ENCODE data around the gene ROR2.

The ROR2 gene

GRCh38 chr9:91578911-91579310 lies 371.1 kb downstream of the ROR2 start:
- TF ChIP-seq OSR1 (CRISPR knock-in tag; IDR thresholded peaks at IDR 0.05) (no peak), TOX (CRISPR knock-in tag; IDR thresholded peaks at IDR 0.05; ENCODE audit: borderline replicate concordance) (no peak), ZFP30 (CRISPR knock-in tag; IDR thresholded peaks at IDR 0.05) (no peak), ARNTL (CRISPR knock-in tag; IDR thresholded peaks at IDR 0.05; ENCODE audit: borderline replicate concordance, low read depth) (no peak), ZNF8 (CRISPR knock-in tag; IDR thresholded peaks at IDR 0.05) (no peak), POU6F1 (CRISPR knock-in tag; IDR thresholded peaks at IDR 0.05; ENCODE audit: borderline replicate concordance, low read depth) (no peak), ZFP3 (CRISPR knock-in tag; IDR thresholded peaks at IDR 0.05) (no peak), PPARA (CRISPR knock-in tag; IDR thresholded peaks at IDR 0.05; ENCODE audit: borderline replicate concordance) (no peak), ZNF565 (CRISPR knock-in tag; conservative IDR thresholded peaks at IDR 0.05; ENCODE audit: low read depth) (no peak), TSHZ2 (CRISPR knock-in tag; IDR thresholded peaks at IDR 0.05) (no peak)
- ATAC-seq: no peak

GRCh38 chr9:91577633-91578061 lies 372.4 kb downstream of the ROR2 start:
- TF ChIP-seq GLIS3 (CRISPR knock-in tag; IDR thresholded peaks at IDR 0.05) (no peak), TOX (CRISPR knock-in tag; IDR thresholded peaks at IDR 0.05; ENCODE audit: borderline replicate concordance) (no peak), CSDC2 (CRISPR knock-in tag; IDR thresholded peaks at IDR 0.05) (no peak)
- no peak for ATAC-seq

- no peak for ATAC-seq
- TF ChIP-seq ZNF8 (CRISPR knock-in tag; IDR thresholded peaks at IDR 0.05): no peak
- TF ChIP-seq CREB5 (CRISPR knock-in tag; IDR thresholded peaks at IDR 0.05; ENCODE audit: low read depth): no peak
Measured at GRCh38 chr9:91572811-91573210, 377.2 kb downstream of the ROR2 start.

- TF ChIP-seq PPARA (CRISPR knock-in tag; IDR thresholded peaks at IDR 0.05; ENCODE audit: borderline replicate concordance) (no peak), RARB (CRISPR knock-in tag; IDR thresholded peaks at IDR 0.05) (no peak), ZFP3 (CRISPR knock-in tag; IDR thresholded peaks at IDR 0.05) (no peak), GLIS3 (CRISPR knock-in tag; IDR thresholded peaks at IDR 0.05) (no peak), ARNTL (CRISPR knock-in tag; IDR thresholded peaks at IDR 0.05; ENCODE audit: borderline replicate concordance, low read depth) (no peak), BACH2 (CRISPR knock-in tag; IDR thresholded peaks at IDR 0.05; ENCODE audit: borderline replicate concordance) (no peak), ZC3H10 (CRISPR knock-in tag; IDR thresholded peaks at IDR 0.05) (no peak), ZNF8 (CRISPR knock-in tag; IDR thresholded peaks at IDR 0.05) (no peak), OSR1 (CRISPR knock-in tag; IDR thresholded peaks at IDR 0.05) (no peak), TOX (CRISPR knock-in tag; IDR thresholded peaks at IDR 0.05; ENCODE audit: borderline replicate concordance) (no peak)
- ATAC-seq: no peak
Measured at GRCh38 chr9:91572044-91572443, 378.0 kb downstream of the ROR2 start.

GRCh38 chr9:91571036-91571435 lies 379.0 kb downstream of the ROR2 start:
- no peak for TF ChIP-seq BACH2 (CRISPR knock-in tag; IDR thresholded peaks at IDR 0.05; ENCODE audit: borderline replicate concordance)
- TF ChIP-seq ZNF8 (CRISPR knock-in tag; IDR thresholded peaks at IDR 0.05): no peak
- TF ChIP-seq CREB5 (CRISPR knock-in tag; IDR thresholded peaks at IDR 0.05; ENCODE audit: low read depth): no peak
- no peak for TF ChIP-seq TOX (CRISPR knock-in tag; IDR thresholded peaks at IDR 0.05; ENCODE audit: borderline replicate concordance)
- no peak for TF ChIP-seq ZC3H10 (CRISPR knock-in tag; IDR thresholded peaks at IDR 0.05)
- no peak for TF ChIP-seq TSHZ2 (CRISPR knock-in tag; IDR thresholded peaks at IDR 0.05)
- no peak for TF ChIP-seq ARNTL (CRISPR knock-in tag; IDR thresholded peaks at IDR 0.05; ENCODE audit: borderline replicate concordance, low read depth)
- TF ChIP-seq ZNF70 (CRISPR knock-in tag; IDR thresholded peaks at IDR 0.05): no peak
- TF ChIP-seq ZNF565 (CRISPR knock-in tag; conservative IDR thresholded peaks at IDR 0.05; ENCODE audit: low read depth): no peak
- no peak for TF ChIP-seq CSRNP3 (CRISPR knock-in tag; IDR thresholded peaks at IDR 0.05)
- TF ChIP-seq TCF4 (CRISPR knock-in tag; IDR thresholded peaks at IDR 0.05; ENCODE audit: borderline replicate concordance): no peak
- TF ChIP-seq POU6F1 (CRISPR knock-in tag; IDR thresholded peaks at IDR 0.05; ENCODE audit: borderline replicate concordance, low read depth): no peak
- no peak for ATAC-seq

Measured in SK-N-SH treated with all-trans-retinoic acid at 6 μM for 48 hours (cell line).